NCI-H2171 (cell line): ENCODE measurements around the gene MINDY4B.

Experiments used
- DNase-seq: peaks from one replicate; lab custom pipeline; 2025; lab: John Stamatoyannopoulos, UW

MINDY4B gene

GRCh38 chr3:150905339-150905738, at the start of gene MINDY4B:
TSS of gene MINDY4B (minus strand) at chr3:150905439. CDS start at chr3:150905439, 0 bp downstream.
- no peak for DNase-seq

GRCh38 chr3:150951923-150952322, 46.7 kb upstream of the MINDY4B start:
- no peak for DNase-seq

GRCh38 chr3:150945226-150946032, 40.2 kb upstream of the MINDY4B start:
- DNase-seq = no peak

- DNase-seq = no peak
Measured at GRCh38 chr3:150942221-150942620, 37.0 kb upstream of the MINDY4B start.

- no peak for DNase-seq
Measured at GRCh38 chr3:150936693-150937092, 31.5 kb upstream of the MINDY4B start.

DNA sequence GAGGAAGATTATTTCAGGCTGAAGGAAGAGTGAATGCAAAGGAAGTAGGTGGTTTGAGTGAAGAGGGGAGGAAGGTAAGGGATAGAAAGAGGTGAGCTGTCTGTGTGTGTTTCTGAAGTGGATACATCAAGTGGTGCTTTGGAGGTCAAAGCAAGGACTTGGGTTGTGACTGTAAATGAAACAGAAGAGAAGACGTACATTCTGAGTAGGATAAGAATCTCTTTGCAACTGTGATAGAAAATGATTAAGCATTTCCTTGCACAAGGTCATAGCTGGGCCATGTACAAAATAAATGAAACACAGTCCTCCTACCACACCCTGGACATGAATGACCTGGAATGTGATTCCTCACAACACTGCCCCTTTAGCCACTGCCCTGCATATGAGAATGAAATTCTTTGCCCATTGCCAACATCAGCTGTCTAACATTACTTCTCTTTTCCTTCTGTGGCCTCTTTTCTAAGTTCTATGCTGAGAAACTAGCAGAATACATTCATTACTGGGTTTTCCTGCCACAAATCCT, 28.3 kb upstream of the MINDY4B start:
- DNase-seq = no peak

DNA sequence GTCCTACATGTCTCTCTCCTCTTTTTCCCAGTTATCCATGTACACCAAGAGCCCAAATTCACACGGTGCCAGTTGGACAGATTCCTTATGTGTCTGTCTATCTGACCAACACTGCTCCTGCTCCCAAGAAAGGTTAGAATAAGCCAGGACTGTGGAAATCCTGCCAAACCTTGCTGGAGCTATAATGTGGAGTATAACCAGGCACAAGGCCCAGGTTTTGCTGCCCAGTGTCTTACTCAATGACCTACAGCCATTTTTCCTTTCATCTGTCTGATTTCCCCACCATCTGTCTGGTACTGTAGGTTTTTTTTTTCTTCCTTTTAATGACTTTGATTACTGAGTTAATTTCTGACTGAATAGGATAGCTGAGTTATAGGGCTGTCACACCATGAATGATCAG, 26.5 kb upstream of the MINDY4B start:
- DNase-seq = no peak

GRCh38 chr3:150930839-150931238, 25.6 kb upstream of the MINDY4B start:
- DNase-seq = no peak

- no peak for DNase-seq
Measured at GRCh38 chr3:150928234-150928633, 23.0 kb upstream of the MINDY4B start.

- no peak for DNase-seq
Measured at GRCh38 chr3:150926328-150926727, 21.1 kb upstream of the MINDY4B start.

- DNase-seq = peak; percentile 62
Measured at GRCh38 chr3:150925751-150926201, 20.5 kb upstream of the MINDY4B start.

DNA sequence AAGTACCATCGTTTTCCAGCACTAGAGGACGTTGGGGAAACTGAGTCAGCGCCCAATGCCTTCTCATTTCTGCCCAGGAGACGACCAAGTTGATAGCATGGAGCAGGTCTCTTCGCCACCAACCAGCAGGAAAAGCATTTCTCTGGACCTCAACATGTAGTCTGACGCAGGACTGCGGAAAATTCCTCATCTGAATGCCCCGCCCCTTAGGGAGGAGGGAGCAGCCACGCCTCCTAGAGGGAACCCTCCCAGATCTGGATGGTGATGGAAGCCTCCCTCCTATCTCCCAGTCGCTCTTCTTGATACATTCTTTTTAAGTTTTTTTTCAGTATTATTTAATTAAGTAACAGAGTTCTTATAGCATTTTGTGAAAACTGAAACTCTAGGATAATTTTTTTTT, 17.4 kb upstream of the MINDY4B start:
- no peak for DNase-seq

- no peak for DNase-seq
Measured at GRCh38 chr3:150921209-150921608, 16.0 kb upstream of the MINDY4B start.

DNA sequence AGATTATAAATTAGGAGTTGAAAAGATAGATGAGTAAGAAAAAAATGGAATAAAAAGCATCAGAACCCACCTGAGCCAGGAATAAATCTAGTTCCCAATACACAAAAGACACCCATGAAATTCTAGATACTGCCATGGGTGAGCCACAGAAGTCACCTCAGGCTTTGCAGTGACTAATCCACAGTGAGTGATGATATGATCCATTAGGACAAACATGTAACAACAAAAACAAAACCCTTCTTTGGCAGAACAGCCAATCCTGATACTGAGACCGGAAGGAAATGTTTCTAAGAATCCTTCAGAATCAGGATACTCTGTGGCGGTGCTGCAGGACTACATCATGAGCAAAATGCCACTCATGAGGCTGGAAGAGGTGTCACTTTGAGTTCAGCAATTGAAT, 15.0 kb upstream of the MINDY4B start:
- no peak for DNase-seq

DNA sequence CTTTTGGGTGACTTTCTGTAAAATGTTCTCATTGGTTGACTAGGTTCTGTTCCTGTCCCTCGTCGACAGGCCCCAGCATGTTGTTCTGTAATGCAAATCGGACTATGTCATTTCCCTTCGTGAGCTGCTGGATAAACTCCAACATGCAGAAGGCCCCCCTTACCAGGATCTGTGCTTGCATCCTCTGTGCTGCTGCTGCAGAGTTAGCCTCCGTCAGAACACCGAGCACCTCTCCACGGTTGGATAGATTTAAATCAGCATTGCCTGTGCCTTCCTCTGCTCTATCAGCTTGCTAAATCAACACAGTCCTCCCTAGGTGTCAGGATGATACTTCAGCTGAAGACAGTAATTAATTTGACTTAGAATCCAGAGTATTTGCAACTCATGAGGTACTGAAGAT, 12.7 kb upstream of the MINDY4B start:
- DNase-seq = no peak

- DNase-seq = no peak
Measured at GRCh38 chr3:150913133-150913922, 8.1 kb upstream of the MINDY4B start.

DNA sequence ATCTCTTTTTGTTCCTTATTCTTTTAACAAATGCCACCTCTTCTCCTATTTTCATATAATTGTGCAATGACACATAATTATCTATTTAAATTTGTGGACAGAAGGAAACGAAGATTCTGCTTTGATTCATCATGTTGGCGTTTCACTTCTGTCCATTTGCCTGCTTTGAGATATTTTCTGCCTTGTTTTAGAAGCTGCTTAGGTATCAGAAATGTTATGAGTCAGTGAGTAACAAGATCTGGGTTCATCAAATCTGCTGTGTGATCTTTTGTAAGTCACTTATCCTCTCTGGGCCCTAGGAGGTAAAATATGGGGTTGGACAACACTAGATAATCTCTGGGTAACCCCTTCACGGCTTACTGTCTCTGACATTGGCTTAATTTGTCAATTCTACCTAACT, 7.3 kb upstream of the MINDY4B start:
- no peak for DNase-seq

GRCh38 chr3:150911771-150912170, 6.5 kb upstream of the MINDY4B start:
- no peak for DNase-seq

- no peak for DNase-seq
Measured at GRCh38 chr3:150906461-150906860, 1.2 kb upstream of the MINDY4B start.

GRCh38 chr3:150905746-150906145, 507 bp upstream of the MINDY4B start:
- DNase-seq = no peak

GRCh38 chr3:150902988-150903387, 2.3 kb downstream of the MINDY4B start:
- DNase-seq = no peak

GRCh38 chr3:150901793-150902192, 3.4 kb downstream of the MINDY4B start:
- DNase-seq = no peak

- no peak for DNase-seq
Measured at GRCh38 chr3:150899141-150899540, 6.1 kb downstream of the MINDY4B start.
